HG02943 (cell line): Measurements from ENCODE around the gene TRMT2A.
"Not testable (repeated sequence)": the region's sequence is repeated elsewhere in the genome, so short reads cannot be mapped to it uniquely, and the experiment has no call there.

Experiments
- ATAC-seq: cut with Tn5 transposase; IDR thresholded peaks from one replicate; pipeline ENCODE4 v1.9.1; 2021; ENCODE audit warnings: mild to moderate bottlenecking, low read depth, moderate library complexity; ENCODE audit not compliant: unreplicated experiment

TRMT2A gene

GRCh38 chr22:20089226-20089976 is 27.6 kb downstream of the TRMT2A start:
- ATAC-seq = no peak

GRCh38 chr22:20088263-20088648 is 28.8 kb downstream of the TRMT2A start:
- ATAC-seq = no peak

- no peak for ATAC-seq
Observed at GRCh38 chr22:20087319-20088262, 29.4 kb downstream of the TRMT2A start.

- no peak for ATAC-seq
Observed at GRCh38 chr22:20086763-20087162, 30.3 kb downstream of the TRMT2A start.

- no peak for ATAC-seq
Observed at GRCh38 chr22:20086101-20086599, 30.9 kb downstream of the TRMT2A start.

GRCh38 chr22:20085651-20086050 is 31.4 kb downstream of the TRMT2A start:
- ATAC-seq = no peak

- no peak for ATAC-seq
Observed at GRCh38 chr22:20084547-20085413, 32.2 kb downstream of the TRMT2A start.

GRCh38 chr22:20083891-20084546 is 33.0 kb downstream of the TRMT2A start:
- ATAC-seq = no peak

GRCh38 chr22:20083157-20083890 is 33.7 kb downstream of the TRMT2A start:
- ATAC-seq = no peak

GRCh38 chr22:20080776-20081654 is 36.0 kb downstream of the TRMT2A start:
- ATAC-seq = no peak

- ATAC-seq = peak; percentile 54
Observed at GRCh38 chr22:20080445-20080775, 36.6 kb downstream of the TRMT2A start.

GRCh38 chr22:20079745-20080444 is 37.1 kb downstream of the TRMT2A start, which contains the start of gene DGCR8:
Gene DGCR8, plus strand, starts transcription at chr22:20080241. Its CDS starts 5,723 bp downstream, at chr22:20085964.
- peak; percentile 46 for ATAC-seq

- ATAC-seq = no peak
Observed at GRCh38 chr22:20076627-20077172, 40.3 kb downstream of the TRMT2A start.

- ATAC-seq = no peak
Observed at GRCh38 chr22:20071524-20071972, 45.5 kb downstream of the TRMT2A start.

GRCh38 chr22:20069331-20070042 is 47.5 kb downstream of the TRMT2A start:
- ATAC-seq = no peak

- no peak for ATAC-seq
Observed at GRCh38 chr22:20068640-20069039, 48.4 kb downstream of the TRMT2A start.

- not testable (repeated sequence) for ATAC-seq
Observed at GRCh38 chr22:20067384-20067682, 49.7 kb downstream of the TRMT2A start.
